PC-9 (cell line): ENCODE measurements around the gene VSIG8. TPM values are rescaled to one million over a fixed set of nuclear protein-coding genes. Genes with fewer than 3 reads are reported as not detected.

Experiments
- BruUV-seq: library from RNA; stranded (reverse); fragments of 400-500 nt; replicated peaks from 2 replicates; lab custom pipeline; 2021; lab: Mats Ljungman, UMichigan
- CTCF ChIA-PET: fragments of 300-600 bp; sonication (Branson Sonifier 250); formaldehyde crosslinking; loops from one replicate; lab custom pipeline; 2022; ENCODE audit warnings: antibody characterized with exemption; lab: Charles Lee
- POLR2A ChIA-PET: fragments of 300-600 bp; sonication (Branson Sonifier 250); formaldehyde crosslinking; loops from one replicate; lab custom pipeline; 2022; ENCODE audit warnings: antibody characterized with exemption; ENCODE audit not compliant: unreplicated experiment; lab: Charles Lee
- DNase-seq, 2 experiments: peaks; one replicate each; pipeline versions ENCODE4 v3.0.0 to v3.0.0-alpha.2; 2015 to 2022; ENCODE audit warnings: mixed read lengths in 1 of 2
- H2AFZ ChIP-seq: fragments of 200-600 bp; sonication (generic); 2 replicates; pipeline ENCODE4 v1.8.1; 2017; ENCODE audit warnings: antibody characterized with exemption
- H3F3A ChIP-seq: fragments of 200-600 bp; sonication (generic); 2 replicates; pipeline ENCODE4 v1.8.1; 2017; ENCODE audit warnings: antibody characterized with exemption, mild to moderate bottlenecking, low read depth; ENCODE audit not compliant: insufficient read depth
- H3K27ac ChIP-seq: fragments of 200-600 bp; sonication (generic); 2 replicates; pipeline ENCODE4 v1.6.1; 2016; ENCODE audit warnings: mixed run types
- H3K27me3 ChIP-seq: fragments of 200-600 bp; sonication (generic); 2 replicates; pipeline ENCODE4 v1.6.1; 2016; ENCODE audit warnings: low read depth, mixed run types; ENCODE audit not compliant: insufficient read depth
- H3K36me3 ChIP-seq: fragments of 200-600 bp; sonication (generic); 2 replicates; pipeline ENCODE4 v1.6.1; 2016; ENCODE audit warnings: low read depth, mixed run types
- H3K4me1 ChIP-seq: fragments of 200-600 bp; sonication (generic); replicated peaks from 2 replicates; pipeline ENCODE4 v1.6.1; 2016; ENCODE audit warnings: mixed run types; ENCODE audit not compliant: insufficient read depth
- H3K4me2 ChIP-seq: fragments of 200-600 bp; sonication (generic); 2 replicates; pipeline ENCODE4 v1.6.1; 2017; ENCODE audit warnings: mixed run types
- H3K4me3 ChIP-seq: fragments of 200-600 bp; sonication (generic); 2 replicates; pipeline ENCODE4 v1.6.1; 2016; ENCODE audit warnings: mixed run types
- H3K79me2 ChIP-seq: fragments of 200-600 bp; sonication (generic); 2 replicates; pipeline ENCODE4 v1.6.1; 2017; ENCODE audit warnings: low read depth, mixed run types
- H3K9me2 ChIP-seq: fragments of 200-600 bp; sonication (generic); 2 replicates; pipeline ENCODE4 v1.8.1; 2017; ENCODE audit warnings: mild to moderate bottlenecking; ENCODE audit not compliant: insufficient read depth
- H3K9me3 ChIP-seq: fragments of 200-600 bp; sonication (generic); 2 replicates; pipeline ENCODE4 v1.8.1; 2016; ENCODE audit warnings: low read depth; ENCODE audit not compliant: insufficient read depth
- H4K20me1 ChIP-seq: fragments of 200-600 bp; sonication (generic); 2 replicates; pipeline ENCODE4 v1.8.1; 2017; ENCODE audit not compliant: insufficient read depth
- CTCF ChIP-seq: fragments of 200-600 bp; sonication (generic); conservative IDR thresholded peaks from 2 replicates; pipeline ENCODE4 v1.6.1; 2017; ENCODE audit warnings: mixed run types, antibody characterized with exemption, mild to moderate bottlenecking, moderate library complexity
- EZH2 ChIP-seq: fragments of 200-600 bp; sonication (generic); IDR thresholded peaks from 2 replicates; pipeline ENCODE4 v1.8.0; 2017; ENCODE audit warnings: antibody characterized with exemption, low read depth
- intact Hi-C: fragments of 100-400 bp; cut with micrococcal nuclease; formaldehyde crosslinking; loops from one replicate; pipeline ENCODE4 v1.10.0; 2022; ENCODE audit not compliant: unreplicated experiment
- total RNA-seq: library from RNA; stranded (reverse); gene quantifications from 2 replicates; pipeline ENCODE4 v1.2.3, GENCODE V29; 2021

Gene VSIG8
- total RNA-seq, 1 experiment from 2014 or later: not detected

- CTCF ChIA-PET: no interaction called here
Measured at GRCh38 chr1:159830722-159831121, 31.7 kb downstream of the VSIG8 start.

GRCh38 chr1:159829822-159830465 lies 32.5 kb downstream of the VSIG8 start:
- no peaks in the 10 kb centered on the region for H3K36me3 ChIP-seq
- ChIA-PET POLR2A (no interaction called here), CTCF (interaction anchor here (0.6 kb wide), 1 partner anchor 19 kb away, joined by 3 read pairs; no protein-coding TSS in a partner anchor)
- no peak for DNase-seq
- H3F3A ChIP-seq: no peaks in the 10 kb centered on the region
- intact Hi-C loops: no loop called here
- H3K4me2 ChIP-seq: no peak overlapping the region
- no peaks in the 10 kb centered on the region for H3K9me3 ChIP-seq
- H3K27me3 ChIP-seq: no peaks in the 10 kb centered on the region
- H3K79me2 ChIP-seq: no peaks in the 10 kb centered on the region
- H2AFZ ChIP-seq: no peak overlapping the region
- no peaks in the 10 kb centered on the region for H3K9me2 ChIP-seq
- no peaks in the 10 kb centered on the region for H3K4me1 ChIP-seq
- no peaks in the 10 kb centered on the region for H4K20me1 ChIP-seq
- no peak overlapping the region for H3K27ac ChIP-seq
- no peak overlapping the region for H3K4me3 ChIP-seq
- no TSS peak for BruUV-seq
- TF ChIP-seq CTCF (no peak), EZH2 (no peak)

More at GRCh38 chr1:159830722-159831121, 31.7 kb downstream of the VSIG8 start:
- no peak overlapping the region for H3K4me3 ChIP-seq
- no peak for DNase-seq
- H3K9me2 ChIP-seq: no peaks in the 10 kb centered on the region
- H3K4me1 ChIP-seq: no peaks in the 10 kb centered on the region
- no peak overlapping the region for H3K27ac ChIP-seq
- H3K27me3 ChIP-seq: no peaks in the 10 kb centered on the region
- H3F3A ChIP-seq: no peaks in the 10 kb centered on the region
- TF ChIP-seq EZH2 (no peak), CTCF (no peak)
- no peaks in the 10 kb centered on the region for H3K36me3 ChIP-seq
- no peak overlapping the region for H2AFZ ChIP-seq
- POLR2A ChIA-PET: no interaction called here
- H3K4me2 ChIP-seq: no peak overlapping the region
- H3K79me2 ChIP-seq: no peaks in the 10 kb centered on the region
- intact Hi-C loops: no loop called here
- no peaks in the 10 kb centered on the region for H3K9me3 ChIP-seq
- no peaks in the 10 kb centered on the region for H4K20me1 ChIP-seq
- no TSS peak for BruUV-seq

- no peaks in the 10 kb centered on the region for H3K9me2 ChIP-seq
- no peak overlapping the region for H3K27ac ChIP-seq
- no peaks in the 10 kb centered on the region for H3K79me2 ChIP-seq
- BruUV-seq: no TSS peak
- no peak for DNase-seq
- CTCF ChIA-PET: no interaction called here
- intact Hi-C loops: no loop called here
- no peak overlapping the region for H3K4me3 ChIP-seq
- H3F3A ChIP-seq: no peaks in the 10 kb centered on the region
- H3K36me3 ChIP-seq: no peaks in the 10 kb centered on the region
- no peaks in the 10 kb centered on the region for H4K20me1 ChIP-seq
- TF ChIP-seq CTCF (no peak; the same call in 1 of the 2 replicates), EZH2 (no peak)
- H3K27me3 ChIP-seq: peaks cover 3% of the 10 kb centered on the region; the same call in 1 of the 2 replicates
- POLR2A ChIA-PET: no interaction called here
- H3K4me1 ChIP-seq: no peaks in the 10 kb centered on the region
- no peak overlapping the region for H3K4me2 ChIP-seq
- no peak overlapping the region for H2AFZ ChIP-seq
- H3K9me3 ChIP-seq: no peaks in the 10 kb centered on the region
Measured at GRCh38 chr1:159829273-159829634, 33.2 kb downstream of the VSIG8 start.
